ENCODE measurements around the gene SERINC3. TPM values are rescaled to one million over a fixed set of nuclear protein-coding genes. Genes with fewer than 3 reads are reported as not detected.
A peak's percentile ranks its signal among the peaks of the same experiment; 100 is the strongest.

The SERINC3 gene
- polyA plus RNA-seq, 1 donor, result 69.2 TPM

DNA sequence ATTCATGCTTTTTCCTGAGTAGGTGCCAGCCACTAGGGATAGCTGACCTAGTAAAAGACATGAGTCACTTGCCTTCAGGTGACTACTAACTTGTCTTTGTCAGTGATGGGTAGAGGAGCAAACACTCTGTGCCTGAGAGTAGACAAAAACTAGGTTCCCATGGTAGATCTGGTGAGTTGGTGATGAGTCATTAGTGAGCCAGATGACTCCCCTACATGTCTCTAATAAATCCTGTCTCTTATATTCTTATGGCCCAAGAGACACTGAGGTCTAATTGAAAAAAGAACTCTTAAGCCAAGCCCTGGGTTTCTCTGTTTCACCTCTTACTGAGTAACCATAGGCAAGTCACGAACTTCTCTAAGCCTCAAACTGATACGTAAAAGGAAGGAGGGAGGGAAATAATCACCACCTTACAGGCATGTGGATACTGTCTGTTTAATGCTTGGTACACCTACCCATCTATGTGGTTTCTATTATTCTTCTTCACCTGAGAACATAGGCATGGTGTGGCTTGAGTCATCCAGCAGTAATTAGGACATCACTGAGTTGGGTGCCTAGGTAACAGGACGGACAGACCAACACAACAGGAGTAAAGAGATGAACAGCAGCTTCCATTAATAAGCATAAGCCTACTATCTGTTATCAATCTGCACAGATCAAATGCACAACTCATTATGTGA lies 25.9 kb downstream of the SERINC3 start:
- H3K4me3 ChIP-seq (ENCODE audit: low read length), result no peak overlapping the region
- no peak for DNase-seq
- no CpG with 5 or more reads among the region's 3 CpGs for WGBS (ENCODE audit: insufficient coverage, low lambda C conversion rate)
- H3K9me3 ChIP-seq (ENCODE audit: control insufficient read depth, low read depth, low read length), result no peaks in the 10 kb centered on the region
- H3K36me3 ChIP-seq (ENCODE audit: control insufficient read depth, insufficient read depth, low read length), result peaks cover 69% of the 10 kb centered on the region
- H3K27ac ChIP-seq (ENCODE audit: low read length), result peak overlapping the region; percentile 81
- H3K27me3 ChIP-seq (ENCODE audit: control insufficient read depth, insufficient read depth, low read length), result no peaks in the 10 kb centered on the region
- H3K4me1 ChIP-seq (ENCODE audit: control insufficient read depth, insufficient read depth, low read length), result peaks cover 17% of the 10 kb centered on the region

DNA sequence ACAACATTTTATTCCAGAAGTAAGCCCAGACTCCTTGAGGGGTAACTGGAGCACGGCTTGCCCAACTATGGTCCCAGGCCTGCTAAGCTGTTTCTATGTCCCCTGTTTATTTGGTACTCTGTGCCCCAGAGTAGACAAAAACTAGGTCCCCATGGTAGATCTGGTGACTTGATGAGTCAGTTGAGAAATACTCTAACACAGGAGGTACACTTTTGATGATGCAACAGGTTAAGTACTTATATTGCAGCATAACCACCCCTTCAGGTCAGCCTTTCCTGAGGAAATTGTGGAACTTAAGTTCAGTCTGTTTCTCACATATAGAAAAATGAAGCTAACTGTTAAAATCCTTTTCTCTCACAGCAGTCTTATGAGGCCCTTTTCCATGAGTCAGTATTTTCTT lies 26.6 kb downstream of the SERINC3 start:
- Histone ChIP-seq H3K36me3 (ENCODE audit: control insufficient read depth, insufficient read depth, low read length) (peaks cover 65% of the 10 kb centered on the region), H3K4me1 (ENCODE audit: control insufficient read depth, insufficient read depth, low read length) (peaks cover 17% of the 10 kb centered on the region), H3K27me3 (ENCODE audit: control insufficient read depth, insufficient read depth, low read length) (no peaks in the 10 kb centered on the region), H3K9me3 (ENCODE audit: control insufficient read depth, low read depth, low read length) (no peaks in the 10 kb centered on the region), H3K4me3 (ENCODE audit: low read length) (no peak overlapping the region), H3K27ac (ENCODE audit: low read length) (peak overlapping the region; percentile 81)
- no CpG with 5 or more reads among the region's 1 CpG for WGBS (ENCODE audit: insufficient coverage, low lambda C conversion rate)
- DNase-seq, result peak; percentile 65 to 78

DNA sequence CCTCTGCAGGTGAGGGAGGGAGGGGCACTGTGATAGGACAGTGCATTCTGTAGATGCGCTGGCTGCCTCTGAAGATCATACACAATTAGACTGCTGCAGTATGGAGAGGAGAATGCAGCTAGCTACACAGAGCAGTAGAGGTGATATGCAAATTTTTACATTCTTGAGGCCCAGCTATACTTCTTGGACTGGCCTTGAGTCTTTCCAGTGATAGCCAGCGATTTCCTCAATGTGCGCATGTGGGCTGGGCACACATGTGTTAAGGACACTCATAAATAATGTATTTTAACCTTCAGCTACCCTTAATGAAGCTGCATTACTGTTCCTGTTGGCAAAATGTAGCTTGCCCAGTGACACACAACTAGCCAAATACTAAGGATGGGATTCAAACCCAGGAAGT lies 27.2 kb downstream of the SERINC3 start:
- Histone ChIP-seq H3K9me3 (ENCODE audit: control insufficient read depth, low read depth, low read length) (no peaks in the 10 kb centered on the region), H3K36me3 (ENCODE audit: control insufficient read depth, insufficient read depth, low read length) (peaks cover 67% of the 10 kb centered on the region), H3K27me3 (ENCODE audit: control insufficient read depth, insufficient read depth, low read length) (no peaks in the 10 kb centered on the region), H3K27ac (ENCODE audit: low read length) (peak overlapping the region; percentile 81), H3K4me3 (ENCODE audit: low read length) (no peak overlapping the region), H3K4me1 (ENCODE audit: control insufficient read depth, insufficient read depth, low read length) (peaks cover 17% of the 10 kb centered on the region)
- DNase-seq, result peak; percentile 41 to 63
- WGBS (ENCODE audit: insufficient coverage, low lambda C conversion rate), result 100% methylated on average over 1 of the region's 3 CpGs

DNA sequence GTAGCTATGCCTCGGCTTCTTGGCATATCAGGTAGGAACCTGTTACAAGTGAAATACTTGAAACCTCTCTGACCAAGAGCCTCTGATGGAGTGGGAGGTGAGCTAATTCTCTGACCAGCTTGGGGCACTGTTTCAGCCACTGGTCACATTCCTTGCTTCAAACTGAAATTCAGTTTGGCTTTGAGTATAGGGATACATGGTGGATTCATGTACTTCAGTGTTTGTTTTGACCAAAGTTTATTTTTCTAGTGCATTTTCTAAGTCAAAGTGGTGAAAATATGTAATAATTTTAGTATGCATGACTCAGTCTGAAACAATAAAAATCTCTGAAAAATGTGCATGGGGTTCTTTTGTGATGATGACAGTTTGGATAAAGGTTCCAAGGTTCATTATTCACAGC lies 27.6 kb downstream of the SERINC3 start:
- no CpG with 5 or more reads among the region's 1 CpG for WGBS (ENCODE audit: insufficient coverage, low lambda C conversion rate)
- H3K9me3 ChIP-seq (ENCODE audit: control insufficient read depth, low read depth, low read length), result no peaks in the 10 kb centered on the region
- no peak for DNase-seq
- H3K36me3 ChIP-seq (ENCODE audit: control insufficient read depth, insufficient read depth, low read length), result peaks cover 69% of the 10 kb centered on the region
- H3K27me3 ChIP-seq (ENCODE audit: control insufficient read depth, insufficient read depth, low read length), result no peaks in the 10 kb centered on the region
- H3K4me1 ChIP-seq (ENCODE audit: control insufficient read depth, insufficient read depth, low read length), result peaks cover 17% of the 10 kb centered on the region
- H3K4me3 ChIP-seq (ENCODE audit: low read length), result no peak overlapping the region
- H3K27ac ChIP-seq (ENCODE audit: low read length), result peak overlapping the region; percentile 81

DNA sequence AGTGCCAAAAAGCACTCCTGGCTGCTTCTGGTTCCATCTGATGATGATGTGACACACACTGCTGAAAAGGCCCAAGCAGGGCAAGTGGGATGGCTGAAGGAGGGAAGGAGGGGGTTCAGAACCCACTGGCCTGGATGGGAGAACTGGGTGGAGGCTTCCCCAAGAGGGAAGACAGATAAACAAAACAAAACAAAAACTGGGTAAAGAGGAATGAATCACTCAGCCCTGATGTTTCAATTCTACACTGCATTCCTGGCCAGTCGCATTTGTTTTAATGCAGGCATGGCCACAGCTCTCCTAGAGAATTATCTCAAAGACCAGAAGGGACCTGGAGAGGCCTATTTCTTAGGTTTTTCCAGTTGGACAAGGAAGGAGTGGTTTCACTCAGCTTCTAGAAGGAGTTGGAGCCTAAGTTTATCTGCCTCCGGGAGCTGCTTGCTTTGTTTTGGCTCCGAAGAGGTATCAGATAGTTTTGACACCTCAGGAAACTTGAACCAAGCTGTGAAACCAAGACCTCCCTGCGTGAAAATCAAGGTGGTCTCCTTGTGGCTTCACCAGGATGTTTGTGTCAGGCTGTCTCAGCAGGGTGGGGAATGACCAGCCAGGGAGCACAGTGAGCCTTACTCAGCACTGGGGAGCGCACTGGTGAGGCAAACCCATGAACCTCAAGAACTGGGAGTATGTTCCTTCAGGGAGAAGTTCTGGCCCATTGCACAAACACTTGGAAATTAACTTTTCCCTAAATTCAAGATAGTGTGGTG lies 30.1 kb downstream of the SERINC3 start:
- Histone ChIP-seq H3K27ac (ENCODE audit: low read length) (no peak overlapping the region), H3K4me1 (ENCODE audit: control insufficient read depth, insufficient read depth, low read length) (peaks cover 17% of the 10 kb centered on the region), H3K9me3 (ENCODE audit: control insufficient read depth, low read depth, low read length) (no peaks in the 10 kb centered on the region), H3K27me3 (ENCODE audit: control insufficient read depth, insufficient read depth, low read length) (no peaks in the 10 kb centered on the region), H3K36me3 (ENCODE audit: control insufficient read depth, insufficient read depth, low read length) (peaks cover 65% of the 10 kb centered on the region), H3K4me3 (ENCODE audit: low read length) (no peak overlapping the region)
- no peak for DNase-seq
- WGBS (ENCODE audit: insufficient coverage, low lambda C conversion rate), result no CpG with 5 or more reads among the region's 5 CpGs

DNA sequence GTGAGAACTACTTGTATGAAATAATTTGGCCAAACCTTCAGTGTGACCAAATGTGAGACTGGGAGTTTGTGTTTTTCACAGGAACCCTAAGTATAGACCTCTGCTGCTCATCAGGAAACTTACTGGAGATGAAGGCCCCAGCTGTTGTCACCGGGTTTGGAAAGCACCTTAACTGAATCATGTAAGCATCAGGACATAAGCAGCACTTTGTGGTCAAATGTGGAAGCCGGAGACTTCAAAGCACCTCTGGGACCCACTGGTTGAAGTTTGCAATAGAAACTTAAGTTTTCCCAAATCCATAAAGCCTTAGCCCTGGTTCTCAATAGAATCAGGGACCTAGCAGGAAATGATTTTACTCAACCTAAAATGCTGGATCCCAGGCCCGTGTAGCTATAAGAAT lies 31.9 kb downstream of the SERINC3 start:
- Histone ChIP-seq H3K4me1 (ENCODE audit: control insufficient read depth, insufficient read depth, low read length) (peaks cover 7% of the 10 kb centered on the region), H3K36me3 (ENCODE audit: control insufficient read depth, insufficient read depth, low read length) (peaks cover 58% of the 10 kb centered on the region), H3K4me3 (ENCODE audit: low read length) (no peak overlapping the region), H3K9me3 (ENCODE audit: control insufficient read depth, low read depth, low read length) (no peaks in the 10 kb centered on the region), H3K27ac (ENCODE audit: low read length) (no peak overlapping the region), H3K27me3 (ENCODE audit: control insufficient read depth, insufficient read depth, low read length) (no peaks in the 10 kb centered on the region)
- no CpG with 5 or more reads among the region's 3 CpGs for WGBS (ENCODE audit: insufficient coverage, low lambda C conversion rate)
- DNase-seq, result no peak

DNA sequence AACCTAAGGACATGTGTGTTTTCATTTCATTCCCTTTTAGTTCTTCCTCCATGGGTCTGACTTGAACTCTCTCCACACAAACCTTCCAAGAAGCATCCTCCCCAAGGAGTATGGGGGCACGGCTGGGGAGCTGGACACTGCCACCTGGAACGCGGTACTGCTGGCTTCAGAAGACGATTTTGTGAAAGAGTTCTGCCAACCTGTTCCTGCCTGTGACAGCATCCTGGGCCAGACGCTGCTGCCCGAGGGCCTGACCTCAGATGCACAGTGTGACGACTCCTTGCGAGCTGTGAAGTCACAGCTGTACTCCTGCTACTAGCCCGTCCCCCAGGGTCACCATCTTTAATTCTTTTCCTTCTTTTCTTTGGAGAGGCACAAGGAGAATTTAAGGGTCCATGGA lies 32.6 kb downstream of the SERINC3 start:
- no peaks in the 10 kb centered on the region for H3K27me3 ChIP-seq (ENCODE audit: control insufficient read depth, insufficient read depth, low read length)
- peaks cover 65% of the 10 kb centered on the region for H3K36me3 ChIP-seq (ENCODE audit: control insufficient read depth, insufficient read depth, low read length)
- H3K9me3 ChIP-seq (ENCODE audit: control insufficient read depth, low read depth, low read length), result no peaks in the 10 kb centered on the region
- WGBS (ENCODE audit: insufficient coverage, low lambda C conversion rate), result no CpG with 5 or more reads among the region's 9 CpGs
- no peak overlapping the region for H3K27ac ChIP-seq (ENCODE audit: low read length)
- peaks cover 4% of the 10 kb centered on the region for H3K4me1 ChIP-seq (ENCODE audit: control insufficient read depth, insufficient read depth, low read length)
- H3K4me3 ChIP-seq (ENCODE audit: low read length), result no peak overlapping the region
- DNase-seq, result no peak

DNA sequence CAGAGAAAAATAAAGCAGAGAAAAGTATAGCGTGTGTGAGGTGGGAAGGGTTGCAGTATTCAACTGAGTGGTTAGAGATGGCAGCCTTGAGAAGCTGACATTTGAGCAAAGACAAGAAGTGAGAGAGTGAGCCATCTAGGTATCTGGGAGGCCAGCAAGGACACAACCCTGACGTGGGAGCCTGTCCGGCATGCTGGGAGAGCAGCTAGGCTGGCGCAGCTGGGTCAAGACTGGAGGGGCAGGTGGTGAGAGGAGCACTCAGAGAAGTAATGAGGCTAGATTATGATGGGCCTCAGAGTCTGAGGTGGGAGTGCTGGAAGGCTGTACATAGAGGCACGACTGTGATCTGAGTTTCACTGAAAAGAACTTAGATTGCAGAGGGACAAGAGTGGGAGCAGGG lies 33.3 kb downstream of the SERINC3 start:
- H3K36me3 ChIP-seq (ENCODE audit: control insufficient read depth, insufficient read depth, low read length), result peaks cover 67% of the 10 kb centered on the region
- H3K9me3 ChIP-seq (ENCODE audit: control insufficient read depth, low read depth, low read length), result no peaks in the 10 kb centered on the region
- no CpG with 5 or more reads among the region's 5 CpGs for WGBS (ENCODE audit: insufficient coverage, low lambda C conversion rate)
- DNase-seq, result no peak
- H3K4me1 ChIP-seq (ENCODE audit: control insufficient read depth, insufficient read depth, low read length), result no peaks in the 10 kb centered on the region
- no peak overlapping the region for H3K4me3 ChIP-seq (ENCODE audit: low read length)
- no peak overlapping the region for H3K27ac ChIP-seq (ENCODE audit: low read length)
- H3K27me3 ChIP-seq (ENCODE audit: control insufficient read depth, insufficient read depth, low read length), result no peaks in the 10 kb centered on the region

DNA sequence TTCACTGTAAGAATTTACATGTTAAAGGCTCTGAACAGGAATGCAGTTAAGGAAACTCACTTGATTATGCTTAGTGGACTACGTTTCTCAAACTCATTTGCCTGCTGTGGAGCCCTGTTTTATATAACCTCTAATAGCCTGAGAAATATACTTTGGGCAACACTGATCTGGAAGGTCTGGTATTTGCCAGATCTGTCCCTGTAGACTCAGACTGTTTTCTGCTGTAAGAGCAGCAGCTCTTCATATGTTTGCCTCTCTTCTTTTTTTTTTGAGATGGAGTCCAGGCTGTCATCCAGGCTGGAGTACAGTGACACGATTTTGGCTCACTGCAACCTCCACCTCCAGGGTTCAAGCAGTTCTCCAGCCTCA lies 36.1 kb downstream of the SERINC3 start:
- no peaks in the 10 kb centered on the region for H3K4me1 ChIP-seq (ENCODE audit: control insufficient read depth, insufficient read depth, low read length)
- no peak overlapping the region for H3K27ac ChIP-seq (ENCODE audit: low read length)
- H3K36me3 ChIP-seq (ENCODE audit: control insufficient read depth, insufficient read depth, low read length), result peaks cover 61% of the 10 kb centered on the region
- DNase-seq, result no peak
- WGBS (ENCODE audit: insufficient coverage, low lambda C conversion rate), result no CpG with 5 or more reads among the region's 2 CpGs
- H3K4me3 ChIP-seq (ENCODE audit: low read length), result no peak overlapping the region
- no peaks in the 10 kb centered on the region for H3K9me3 ChIP-seq (ENCODE audit: control insufficient read depth, low read depth, low read length)
- no peaks in the 10 kb centered on the region for H3K27me3 ChIP-seq (ENCODE audit: control insufficient read depth, insufficient read depth, low read length)

DNA sequence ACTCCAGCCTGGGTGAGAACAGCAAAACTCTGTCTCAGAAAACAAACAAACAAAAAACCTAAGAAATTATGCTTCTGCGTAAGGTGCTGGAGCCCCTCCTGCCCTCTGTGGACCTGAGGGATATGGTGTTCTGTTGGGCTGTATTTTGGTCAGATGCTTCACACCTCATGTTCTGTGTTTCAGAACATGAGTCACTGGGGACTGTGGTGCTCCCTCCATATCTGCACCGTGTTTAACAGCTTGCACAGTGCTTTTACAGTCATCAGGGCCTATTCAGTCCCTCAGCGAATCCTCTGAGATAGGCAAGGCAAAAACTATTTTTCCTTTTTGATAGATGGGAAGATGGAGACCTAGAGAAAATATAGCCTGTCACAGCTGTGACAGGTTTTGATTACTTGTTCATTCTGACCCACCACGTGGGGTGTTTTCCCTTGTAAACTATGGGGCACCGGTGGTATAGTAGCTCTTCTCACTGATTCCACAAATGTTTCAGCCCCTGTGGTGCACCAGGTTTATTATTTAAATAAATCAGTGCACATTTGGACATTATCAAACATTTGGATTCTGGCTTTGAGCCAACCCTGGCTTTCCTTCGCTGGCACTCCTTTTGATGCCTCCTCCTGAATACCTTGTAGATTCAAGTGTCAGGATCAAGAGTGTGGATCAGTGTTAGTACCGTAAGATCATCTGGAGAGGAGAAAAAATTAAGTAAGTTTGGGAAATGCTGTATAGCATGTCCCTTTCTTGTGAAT lies 36.6 kb downstream of the SERINC3 start:
- no peaks in the 10 kb centered on the region for H3K4me1 ChIP-seq (ENCODE audit: control insufficient read depth, insufficient read depth, low read length)
- no peaks in the 10 kb centered on the region for H3K9me3 ChIP-seq (ENCODE audit: control insufficient read depth, low read depth, low read length)
- peaks cover 63% of the 10 kb centered on the region for H3K36me3 ChIP-seq (ENCODE audit: control insufficient read depth, insufficient read depth, low read length)
- no peak overlapping the region for H3K27ac ChIP-seq (ENCODE audit: low read length)
- 100% methylated on average over 1 of the region's 7 CpGs for WGBS (ENCODE audit: insufficient coverage, low lambda C conversion rate)
- H3K27me3 ChIP-seq (ENCODE audit: control insufficient read depth, insufficient read depth, low read length), result no peaks in the 10 kb centered on the region
- H3K4me3 ChIP-seq (ENCODE audit: low read length), result no peak overlapping the region
- no peak for DNase-seq
